ENCODE data around the gene XYLT1.

The XYLT1 gene

DNA sequence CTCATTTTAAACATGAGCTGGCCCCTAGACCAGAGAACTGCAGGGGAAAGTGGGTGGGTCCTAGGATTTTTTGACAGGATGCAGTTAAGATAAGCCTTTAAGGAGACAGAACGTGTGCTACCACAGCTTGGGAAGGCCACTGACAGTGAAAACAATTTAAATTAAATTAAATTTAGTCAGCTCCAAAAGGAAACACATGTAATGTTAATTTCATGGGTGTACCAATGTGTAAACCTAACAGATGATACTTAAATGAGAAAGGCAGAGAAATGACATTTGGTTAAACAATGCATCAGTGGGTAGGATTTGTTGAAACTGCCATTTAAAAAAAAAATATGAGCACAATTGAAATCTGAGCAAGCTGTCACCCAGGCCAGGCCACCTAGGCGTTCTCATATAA, 250.8 kb downstream of the XYLT1 start:
- H3K4me3 ChIP-seq (ENCODE audit: low read depth, low read length) = no peak overlapping the region
- no peak for DNase-seq (ENCODE audit: low read depth)

DNA sequence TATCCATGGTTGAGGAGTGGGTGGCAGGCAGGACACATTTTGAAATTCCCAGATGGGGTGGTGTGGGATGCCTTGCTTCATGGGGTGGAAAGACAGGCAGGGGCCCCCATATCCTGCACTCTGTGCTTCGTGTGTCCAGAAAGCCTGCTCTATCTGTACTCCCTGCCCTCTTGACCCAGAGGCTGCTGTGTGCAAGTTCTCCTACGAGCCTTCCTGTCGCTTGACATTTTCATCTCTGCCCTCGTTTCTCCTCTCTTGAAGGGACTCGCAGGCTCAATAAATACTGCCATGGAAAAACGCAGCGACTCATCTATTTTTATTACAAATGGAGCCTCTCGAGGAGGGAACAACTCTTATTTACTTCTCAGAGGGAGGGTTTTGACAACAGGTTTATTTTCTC, 254.8 kb downstream of the XYLT1 start:
- no peak overlapping the region for H3K4me3 ChIP-seq (ENCODE audit: low read depth, low read length)
- TF ChIP-seq, protein P1, sequence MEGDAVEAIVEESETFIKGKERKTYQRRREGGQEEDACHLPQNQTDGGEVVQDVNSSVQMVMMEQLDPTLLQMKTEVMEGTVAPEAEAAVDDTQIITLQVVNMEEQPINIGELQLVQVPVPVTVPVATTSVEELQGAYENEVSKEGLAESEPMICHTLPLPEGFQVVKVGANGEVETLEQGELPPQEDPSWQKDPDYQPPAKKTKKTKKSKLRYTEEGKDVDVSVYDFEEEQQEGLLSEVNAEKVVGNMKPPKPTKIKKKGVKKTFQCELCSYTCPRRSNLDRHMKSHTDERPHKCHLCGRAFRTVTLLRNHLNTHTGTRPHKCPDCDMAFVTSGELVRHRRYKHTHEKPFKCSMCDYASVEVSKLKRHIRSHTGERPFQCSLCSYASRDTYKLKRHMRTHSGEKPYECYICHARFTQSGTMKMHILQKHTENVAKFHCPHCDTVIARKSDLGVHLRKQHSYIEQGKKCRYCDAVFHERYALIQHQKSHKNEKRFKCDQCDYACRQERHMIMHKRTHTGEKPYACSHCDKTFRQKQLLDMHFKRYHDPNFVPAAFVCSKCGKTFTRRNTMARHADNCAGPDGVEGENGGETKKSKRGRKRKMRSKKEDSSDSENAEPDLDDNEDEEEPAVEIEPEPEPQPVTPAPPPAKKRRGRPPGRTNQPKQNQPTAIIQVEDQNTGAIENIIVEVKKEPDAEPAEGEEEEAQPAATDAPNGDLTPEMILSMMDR (IDR thresholded peaks at IDR 0.05; ENCODE audit: low read depth, low read length, missing control alignments) = no peak
- no peak for DNase-seq (ENCODE audit: low read depth)

More for the DNA sequence above, 250.8 kb downstream of the XYLT1 start:
- TF ChIP-seq, protein P1 (IDR thresholded peaks at IDR 0.05; ENCODE audit: low read depth, low read length, missing control alignments) = no peak

DNA sequence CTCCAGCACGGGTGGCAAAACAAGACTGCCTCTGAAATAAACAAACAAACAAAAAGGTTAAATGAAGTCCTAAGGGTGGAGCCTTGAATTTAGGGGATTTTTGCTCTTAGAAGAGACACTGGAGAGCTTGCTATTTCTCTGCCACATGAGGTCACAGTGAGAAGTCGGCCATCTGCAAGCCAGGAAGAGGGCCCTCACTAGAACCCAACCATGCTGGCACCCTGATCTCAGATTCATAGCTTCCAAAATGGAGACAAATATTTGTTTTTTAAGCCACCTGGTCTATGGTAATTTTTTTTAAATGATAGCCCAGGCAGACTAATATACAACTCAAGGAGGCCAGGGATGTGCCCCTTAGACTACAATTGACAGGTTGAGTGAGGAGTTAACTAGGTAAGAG, 255.5 kb downstream of the XYLT1 start:
- no peak overlapping the region for H3K4me3 ChIP-seq (ENCODE audit: low read depth, low read length)
- no peak for DNase-seq (ENCODE audit: low read depth)
- TF ChIP-seq, protein P1 (IDR thresholded peaks at IDR 0.05; ENCODE audit: low read depth, low read length, missing control alignments) = no peak

DNA sequence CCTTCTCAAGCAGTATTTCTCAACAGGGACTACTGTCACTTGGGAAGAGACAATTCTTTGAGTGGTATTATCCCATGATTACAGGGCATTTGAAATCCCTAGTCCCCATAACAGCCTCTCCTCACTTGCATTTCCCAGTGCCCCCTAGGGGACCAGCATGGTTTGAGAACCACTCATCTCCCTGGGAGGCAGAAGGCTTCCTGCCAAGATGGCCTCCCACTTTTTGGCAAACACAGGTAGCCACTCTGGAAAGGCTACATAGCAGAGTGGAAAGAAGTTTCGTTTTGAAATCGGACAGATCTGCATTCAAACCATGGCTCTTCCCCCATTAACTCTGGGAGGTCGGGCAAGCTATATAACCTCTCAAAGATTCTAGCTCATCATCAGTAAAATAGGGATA, 256.8 kb downstream of the XYLT1 start:
- DNase-seq (ENCODE audit: low read depth) = no peak
- TF ChIP-seq, protein P1 (IDR thresholded peaks at IDR 0.05; ENCODE audit: low read depth, low read length, missing control alignments) = no peak
- no peak overlapping the region for H3K4me3 ChIP-seq (ENCODE audit: low read depth, low read length)

DNA sequence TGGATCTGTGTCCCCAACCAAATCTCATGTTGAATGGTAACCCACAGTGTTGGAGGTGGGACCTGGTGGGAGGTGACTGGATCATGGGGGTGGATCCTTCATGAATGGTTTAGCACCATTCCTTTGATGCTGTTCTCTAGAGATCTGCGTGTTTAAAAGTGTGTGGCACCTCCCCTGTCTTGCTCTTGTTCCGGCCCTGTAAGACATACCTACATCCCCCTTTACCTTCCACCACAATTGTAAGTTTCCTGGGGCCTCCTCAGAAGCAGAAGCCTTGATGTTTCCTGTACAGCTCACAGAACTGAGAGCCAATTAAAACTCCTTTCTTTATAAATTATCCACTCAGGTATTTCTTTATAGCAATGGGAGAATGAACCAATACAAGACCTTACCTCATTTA, 257.7 kb downstream of the XYLT1 start:
- no peak for DNase-seq (ENCODE audit: low read depth)
- no peak overlapping the region for H3K4me3 ChIP-seq (ENCODE audit: low read depth, low read length)
- TF ChIP-seq, protein P1 (IDR thresholded peaks at IDR 0.05; ENCODE audit: low read depth, low read length, missing control alignments) = no peak

DNA sequence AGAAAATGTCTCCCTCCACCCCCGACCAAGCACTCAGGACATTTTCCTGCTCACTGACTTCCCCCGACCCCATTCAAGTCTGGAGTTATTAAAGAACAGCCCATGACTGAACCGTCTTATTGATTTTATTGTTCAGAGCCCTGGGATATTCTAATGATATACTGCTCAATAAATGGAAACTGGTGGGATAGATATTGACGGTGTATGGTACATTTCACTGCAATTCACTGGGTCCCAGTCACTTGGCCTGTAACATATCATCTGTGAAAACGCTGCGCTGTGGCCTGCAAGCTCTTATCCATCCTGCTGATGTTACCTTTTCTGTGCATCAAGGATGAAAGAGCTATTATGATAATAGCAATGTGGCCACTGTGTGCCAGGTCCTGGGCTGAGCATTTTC, 258.2 kb downstream of the XYLT1 start:
- DNase-seq (ENCODE audit: low read depth) = no peak
- TF ChIP-seq, protein P1 (IDR thresholded peaks at IDR 0.05; ENCODE audit: low read depth, low read length, missing control alignments) = no peak
- H3K4me3 ChIP-seq (ENCODE audit: low read depth, low read length) = no peak overlapping the region

DNA sequence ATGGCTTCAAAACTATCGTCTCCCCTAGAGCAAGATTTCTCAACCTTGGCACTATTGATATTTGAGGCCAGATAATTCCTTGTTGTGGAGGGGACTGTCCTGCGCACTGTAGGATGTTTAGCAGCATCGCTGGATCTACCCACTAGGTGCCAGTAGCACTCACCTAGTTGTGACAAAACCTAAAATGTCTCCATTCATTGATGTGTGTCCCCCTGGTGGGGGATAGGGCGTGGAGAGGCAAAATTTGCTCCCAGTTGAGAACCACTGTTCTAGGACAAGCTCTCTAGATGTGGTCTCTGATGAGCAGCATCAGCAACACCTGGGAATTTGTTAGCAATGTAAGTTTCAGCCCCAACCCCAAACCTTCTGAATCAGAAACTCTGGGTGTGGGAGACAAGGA, 259.0 kb downstream of the XYLT1 start:
- no peak overlapping the region for H3K4me3 ChIP-seq (ENCODE audit: low read depth, low read length)
- TF ChIP-seq, protein P1 (IDR thresholded peaks at IDR 0.05; ENCODE audit: low read depth, low read length, missing control alignments) = peak; percentile 62
- DNase-seq (ENCODE audit: low read depth) = no peak
